HG03066 (cell line): ENCODE data around the gene CHRFAM7A.
"Not testable (repeated sequence)": the region's sequence is repeated elsewhere in the genome, so short reads cannot be mapped to it uniquely, and the experiment has no call there.

ENCODE experiments used
- ATAC-seq: cut with Tn5 transposase; IDR thresholded peaks from one replicate; pipeline ENCODE4 v1.9.1; 2021; ENCODE audit warnings: low read depth; ENCODE audit not compliant: unreplicated experiment

The CHRFAM7A gene

GRCh38 chr15:30392766-30393663 lies at the start of gene CHRFAM7A:
Gene CHRFAM7A (minus strand): TSS chr15:30393540. CDS start chr15:30383351, 10,189 bp downstream.
- not testable (repeated sequence) for ATAC-seq

GRCh38 chr15:30438348-30438747 lies 45.0 kb upstream of the CHRFAM7A start:
- ATAC-seq, result not testable (repeated sequence)

DNA sequence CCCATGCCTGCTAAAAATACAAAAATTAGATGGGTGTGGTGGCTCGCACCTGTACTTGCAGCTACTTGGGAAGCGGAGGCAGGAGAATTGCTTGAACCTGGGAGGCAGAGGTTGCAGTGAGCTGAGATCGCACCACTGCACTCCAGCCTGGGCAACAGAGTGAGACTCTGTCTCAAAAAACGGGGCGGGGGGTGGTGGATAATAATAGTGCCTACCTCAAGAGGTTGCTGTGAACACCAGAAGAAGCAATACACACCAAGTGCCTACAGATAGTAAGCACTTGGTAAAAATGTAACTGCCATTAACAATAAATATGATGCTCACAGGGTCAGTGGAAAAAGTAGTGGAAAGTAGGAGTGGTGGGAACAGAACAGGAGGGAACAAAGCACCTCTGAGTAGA lies 42.5 kb upstream of the CHRFAM7A start:
- ATAC-seq, result not testable (repeated sequence)

DNA sequence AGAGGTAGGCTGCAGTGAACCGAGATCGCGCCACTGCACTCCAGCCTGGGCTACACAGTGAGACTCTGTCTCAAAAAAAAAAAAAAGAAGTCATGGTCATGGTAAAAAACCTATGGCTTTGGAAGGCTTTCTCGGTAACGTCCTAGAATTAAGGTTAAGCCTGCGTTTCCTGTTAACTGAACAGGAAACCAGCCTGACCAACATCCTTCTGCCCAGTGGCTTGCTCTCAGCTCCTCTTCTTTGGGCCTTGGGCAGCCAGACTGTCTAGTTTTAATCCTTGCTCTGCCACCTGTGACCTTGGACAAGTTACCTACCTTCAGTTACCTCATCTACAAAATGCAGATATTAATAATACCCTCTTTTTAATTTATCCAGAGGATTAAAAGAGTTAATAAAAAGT lies 27.4 kb upstream of the CHRFAM7A start:
- not testable (repeated sequence) for ATAC-seq

DNA sequence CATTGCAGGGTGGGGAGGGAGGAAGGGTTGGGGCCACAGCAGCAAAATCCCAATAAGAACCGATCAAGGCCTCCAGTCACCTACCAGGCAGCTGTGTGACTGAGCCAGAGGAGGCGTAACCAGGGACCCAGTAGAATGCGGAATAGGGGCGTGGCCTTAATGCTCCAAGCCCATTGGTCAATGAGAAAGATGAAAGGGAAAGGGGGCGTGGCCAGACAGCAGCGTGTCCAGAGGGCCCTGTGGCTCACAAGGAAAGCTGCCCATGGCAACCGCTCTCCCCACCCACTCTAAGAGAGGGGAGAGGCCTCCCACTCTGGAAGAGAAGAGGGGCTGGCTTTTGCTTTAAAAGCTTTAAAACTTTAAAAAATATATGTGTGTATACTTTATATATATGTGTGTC lies 20.8 kb upstream of the CHRFAM7A start, which contains the start of gene GOLGA8R:
TSS of gene GOLGA8R (minus strand) at position 101 of the 400 bp plus-strand sequence. CDS start at position 3, 98 bp downstream.
- not testable (repeated sequence) for ATAC-seq

GRCh38 chr15:30407636-30408035 lies 14.3 kb upstream of the CHRFAM7A start:
- ATAC-seq, result not testable (repeated sequence)

DNA sequence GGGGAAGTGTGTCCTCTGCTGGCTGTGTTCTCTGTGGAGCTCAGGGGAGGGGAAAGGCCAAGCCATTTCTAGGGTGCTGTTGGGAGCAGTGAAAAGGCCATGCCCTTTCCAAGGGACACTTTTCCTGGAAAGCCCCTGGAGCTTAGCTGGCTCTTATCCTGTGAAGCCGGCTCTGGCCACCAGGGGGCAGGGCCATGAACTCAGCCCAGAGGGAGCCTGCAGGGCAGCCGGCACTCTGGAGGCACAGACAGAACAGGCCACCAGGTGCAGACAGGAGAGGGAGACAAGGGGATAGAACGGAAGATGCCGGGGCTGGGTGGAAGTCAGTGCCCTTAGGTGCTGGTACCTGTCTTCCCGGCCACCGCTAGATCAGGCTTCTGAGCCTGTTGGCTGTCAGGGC lies 5.6 kb upstream of the CHRFAM7A start:
- ATAC-seq, result not testable (repeated sequence)

GRCh38 chr15:30393664-30393991 lies 288 bp upstream of the CHRFAM7A start:
- ATAC-seq, result not testable (repeated sequence)

GRCh38 chr15:30386318-30386887 lies 6.9 kb downstream of the CHRFAM7A start:
- ATAC-seq, result not testable (repeated sequence)

- not testable (repeated sequence) for ATAC-seq
These were observed 16.3 kb downstream of the CHRFAM7A start for GRCh38 chr15:30377082-30377413.

DNA sequence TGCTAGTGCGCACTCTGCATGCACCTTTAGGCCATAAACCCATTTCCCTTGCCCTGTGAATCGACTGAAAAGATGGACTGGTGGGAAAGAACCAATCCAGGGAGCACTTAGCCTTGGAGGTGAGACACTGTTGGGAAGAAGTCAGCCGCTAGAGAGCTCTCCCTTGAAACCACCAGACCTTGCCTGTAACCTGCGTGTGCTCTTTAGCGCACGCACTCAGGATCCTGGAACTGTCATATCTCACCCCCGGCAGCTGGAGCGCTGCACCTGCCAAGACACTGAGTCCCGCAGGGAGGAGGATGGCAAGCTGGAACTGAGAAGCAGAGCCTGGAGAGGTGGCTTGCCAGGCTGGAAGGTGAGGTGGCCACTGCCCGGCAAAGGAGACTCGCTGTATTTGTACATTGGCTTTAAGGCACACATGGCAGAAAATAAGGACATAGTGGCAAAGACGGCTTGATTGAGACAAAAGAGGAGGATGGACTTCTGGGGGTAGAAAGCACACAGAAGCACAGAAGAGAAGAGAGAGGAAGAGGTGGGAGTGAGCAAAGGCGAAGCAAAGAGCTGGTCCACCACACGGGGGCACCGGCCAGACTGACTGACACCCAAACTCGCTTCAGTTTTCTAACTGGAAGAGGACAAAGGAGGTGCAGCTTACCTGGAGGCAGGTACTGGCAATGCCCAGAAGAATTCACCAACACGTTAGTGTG lies 16.8 kb downstream of the CHRFAM7A start:
- not testable (repeated sequence) for ATAC-seq

GRCh38 chr15:30375872-30376271 lies 17.5 kb downstream of the CHRFAM7A start:
- ATAC-seq, result not testable (repeated sequence)

- not testable (repeated sequence) for ATAC-seq
These were observed 18.5 kb downstream of the CHRFAM7A start for GRCh38 chr15:30374862-30375261.

DNA sequence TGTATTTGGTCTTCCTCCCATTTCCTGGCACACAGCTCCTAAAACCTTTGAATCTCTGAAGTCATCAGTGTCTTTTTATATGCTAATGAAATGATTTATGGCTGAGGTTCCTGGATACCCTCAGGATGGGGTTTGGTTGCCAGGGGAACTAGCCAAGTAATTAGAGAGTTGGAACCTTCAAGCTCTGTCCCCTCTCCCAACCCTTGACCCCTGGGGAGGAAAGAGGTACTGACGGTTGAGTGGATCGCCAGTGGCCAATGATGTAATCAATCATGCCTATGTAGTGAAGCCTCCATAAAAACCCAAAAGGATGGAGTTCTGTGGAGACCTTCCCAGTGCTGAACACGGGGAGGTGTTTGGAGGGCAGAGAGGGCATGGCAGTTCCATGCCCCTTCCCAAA lies 25.1 kb downstream of the CHRFAM7A start:
- not testable (repeated sequence) for ATAC-seq

DNA sequence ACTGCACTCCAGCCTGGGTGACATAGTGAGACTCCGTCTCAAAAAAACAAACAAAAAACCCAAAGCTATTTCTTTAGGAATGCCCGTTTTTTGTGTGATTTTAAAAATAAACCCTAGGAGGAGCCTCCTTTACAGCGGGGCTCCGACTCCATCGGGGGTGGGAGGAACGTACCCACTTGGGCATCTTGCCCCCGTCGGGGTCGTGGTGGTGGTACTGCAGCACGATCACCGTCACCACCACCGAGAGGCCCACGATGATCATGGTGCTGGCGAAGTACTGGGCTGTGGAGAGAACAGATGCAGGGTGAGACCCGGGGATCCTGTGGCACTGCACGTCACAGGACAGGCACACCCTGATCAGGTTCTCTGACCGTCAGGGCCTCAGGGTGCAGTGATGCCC lies 26.1 kb downstream of the CHRFAM7A start:
- not testable (repeated sequence) for ATAC-seq

DNA sequence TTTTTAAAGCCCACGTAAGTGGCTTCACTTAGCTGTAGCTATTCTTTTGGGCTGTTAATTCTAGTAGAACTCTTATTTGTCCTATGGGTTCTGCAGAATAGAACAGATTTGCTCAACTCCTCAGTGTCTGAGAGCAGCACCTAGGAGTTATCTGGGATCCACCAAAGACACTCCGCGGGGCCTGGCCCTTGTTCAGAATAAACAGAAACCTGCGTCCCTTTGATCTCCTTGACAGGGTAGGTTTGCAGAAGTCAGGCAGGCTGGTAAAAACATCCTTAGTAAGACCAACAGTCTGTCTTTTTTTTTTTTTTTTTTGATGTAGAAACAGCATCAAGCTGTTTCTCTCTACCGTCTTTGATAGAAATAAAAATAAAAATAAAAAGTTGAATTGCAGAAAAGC lies 31.9 kb downstream of the CHRFAM7A start:
- not testable (repeated sequence) for ATAC-seq

GRCh38 chr15:30360990-30361389 lies 32.4 kb downstream of the CHRFAM7A start:
- not testable (repeated sequence) for ATAC-seq

GRCh38 chr15:30355043-30355442 lies 38.3 kb downstream of the CHRFAM7A start:
- not testable (repeated sequence) for ATAC-seq

GRCh38 chr15:30349803-30350202 lies 43.5 kb downstream of the CHRFAM7A start:
- ATAC-seq, result not testable (repeated sequence)

- not testable (repeated sequence) for ATAC-seq
These were observed 56.8 kb downstream of the CHRFAM7A start for GRCh38 chr15:30336584-30336983.

GRCh38 chr15:30334152-30334551 lies 59.2 kb downstream of the CHRFAM7A start:
- not testable (repeated sequence) for ATAC-seq
